ENCODE results near the gene OR51B5. TPM values are rescaled to one million over a fixed set of nuclear protein-coding genes. Genes with fewer than 3 reads are reported as not detected.

The OR51B5 gene
- total and polyA plus RNA-seq, 2 of the 13 experiments (the other 11 are each of a cell fraction or from before 2014, with no cell fraction given) = 0.16 to 0.18 TPM

DNA sequence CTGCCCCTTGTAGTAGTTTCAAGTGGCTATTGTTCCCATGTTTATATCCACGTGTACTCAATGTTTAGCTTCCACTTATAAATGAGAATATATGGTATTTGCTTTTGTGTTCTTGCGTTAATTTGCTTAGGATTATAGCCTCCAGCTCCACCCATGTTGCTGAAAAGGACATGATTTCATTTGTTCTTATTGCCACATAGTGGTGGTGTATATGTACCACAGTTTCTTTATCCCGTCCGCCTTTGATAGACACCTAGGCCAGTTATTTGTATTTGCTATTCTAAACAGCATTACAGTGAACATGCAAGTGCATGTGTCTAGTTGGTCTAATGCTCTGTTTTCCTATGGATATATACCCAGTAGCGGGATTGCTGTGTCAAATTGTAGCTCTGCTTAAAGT lies 26.0 kb downstream of the OR51B5 start:
- Histone ChIP-seq H3K36me3 (replicated peaks in 1 of 2; ENCODE audit: control insufficient read depth in 1 of 2, insufficient read depth in 2 of 2, low read length in 2 of 2) (no peaks in the 10 kb centered on the region), H4K20me1 (ENCODE audit: insufficient read depth, low read length) (no peaks in the 10 kb centered on the region), H3K4me2 (ENCODE audit: low read depth, low read length) (no peak overlapping the region), H3K9ac (ENCODE audit: insufficient read depth, low read depth, low read length) (no peak overlapping the region), H3K4me1 (ENCODE audit: insufficient read depth, low read length) (no peaks in the 10 kb centered on the region), H3K9me3 (ENCODE audit: low read length) (no peaks in the 10 kb centered on the region), H3K27ac (ENCODE audit: extremely low read length, insufficient read depth, low read length) (no peak overlapping the region), H3K4me3 (replicated peaks in 1 of 3; ENCODE audit: insufficient read depth in 1 of 3, low read depth in 2 of 3, low read length in 3 of 3) (no peak overlapping the region), H3K27me3 (ENCODE audit: control insufficient read depth in 1 of 2, insufficient read depth in 2 of 2, low read length in 2 of 2) (no peaks in the 10 kb centered on the region; a peak in 1 of 5 replicates), H2AFZ (ENCODE audit: low read length) (no peak overlapping the region), H3K79me2 (ENCODE audit: insufficient read depth, low read length) (no peaks in the 10 kb centered on the region)
- DNase-seq (ENCODE audit: low spot score) = no peak
- ChIA-PET POLR2A (no interaction called here), CTCF (ENCODE audit: low intra/inter-chr PET ratio, low total read pairs) (no interaction called here)
- WGBS (ENCODE audit: low lambda C conversion rate) = 12% methylated on average over 5 of the region's 5 CpGs
- TF ChIP-seq HOXA5 (CRISPR knock-in tag; IDR thresholded peaks at IDR 0.05) = no peak
- no peak for TF ChIP-seq SRY (CRISPR knock-in tag; IDR thresholded peaks at IDR 0.05)
- no peak for TF ChIP-seq ZSCAN9 (CRISPR knock-in tag; IDR thresholded peaks at IDR 0.05; ENCODE audit: borderline replicate concordance)
- TF ChIP-seq, protein P1, sequence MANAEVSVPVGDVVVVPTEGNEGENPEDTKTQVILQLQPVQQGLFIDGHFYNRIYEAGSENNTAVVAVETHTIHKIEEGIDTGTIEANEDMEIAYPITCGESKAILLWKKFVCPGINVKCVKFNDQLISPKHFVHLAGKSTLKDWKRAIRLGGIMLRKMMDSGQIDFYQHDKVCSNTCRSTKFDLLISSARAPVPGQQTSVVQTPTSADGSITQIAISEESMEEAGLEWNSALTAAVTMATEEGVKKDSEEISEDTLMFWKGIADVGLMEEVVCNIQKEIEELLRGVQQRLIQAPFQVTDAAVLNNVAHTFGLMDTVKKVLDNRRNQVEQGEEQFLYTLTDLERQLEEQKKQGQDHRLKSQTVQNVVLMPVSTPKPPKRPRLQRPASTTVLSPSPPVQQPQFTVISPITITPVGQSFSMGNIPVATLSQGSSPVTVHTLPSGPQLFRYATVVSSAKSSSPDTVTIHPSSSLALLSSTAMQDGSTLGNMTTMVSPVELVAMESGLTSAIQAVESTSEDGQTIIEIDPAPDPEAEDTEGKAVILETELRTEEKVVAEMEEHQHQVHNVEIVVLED (CRISPR knock-in tag; IDR thresholded peaks at IDR 0.05; ENCODE audit: borderline replicate concordance) = no peak
- TF ChIP-seq ZNF788 (CRISPR knock-in tag; IDR thresholded peaks at IDR 0.05; ENCODE audit: borderline replicate concordance) = no peak
- no peak for TF ChIP-seq MAZ (IDR thresholded peaks at IDR 0.05; ENCODE audit: borderline replicate concordance, low read depth, low read length)
- TF ChIP-seq MAZ (CRISPR knock-in tag; IDR thresholded peaks at IDR 0.05; ENCODE audit: low read depth) = no peak
- no peak for TF ChIP-seq CEBPB (IDR thresholded peaks at IDR 0.05; ENCODE audit: borderline replicate concordance, low read depth, low read length)
- TF ChIP-seq, protein P2, sequence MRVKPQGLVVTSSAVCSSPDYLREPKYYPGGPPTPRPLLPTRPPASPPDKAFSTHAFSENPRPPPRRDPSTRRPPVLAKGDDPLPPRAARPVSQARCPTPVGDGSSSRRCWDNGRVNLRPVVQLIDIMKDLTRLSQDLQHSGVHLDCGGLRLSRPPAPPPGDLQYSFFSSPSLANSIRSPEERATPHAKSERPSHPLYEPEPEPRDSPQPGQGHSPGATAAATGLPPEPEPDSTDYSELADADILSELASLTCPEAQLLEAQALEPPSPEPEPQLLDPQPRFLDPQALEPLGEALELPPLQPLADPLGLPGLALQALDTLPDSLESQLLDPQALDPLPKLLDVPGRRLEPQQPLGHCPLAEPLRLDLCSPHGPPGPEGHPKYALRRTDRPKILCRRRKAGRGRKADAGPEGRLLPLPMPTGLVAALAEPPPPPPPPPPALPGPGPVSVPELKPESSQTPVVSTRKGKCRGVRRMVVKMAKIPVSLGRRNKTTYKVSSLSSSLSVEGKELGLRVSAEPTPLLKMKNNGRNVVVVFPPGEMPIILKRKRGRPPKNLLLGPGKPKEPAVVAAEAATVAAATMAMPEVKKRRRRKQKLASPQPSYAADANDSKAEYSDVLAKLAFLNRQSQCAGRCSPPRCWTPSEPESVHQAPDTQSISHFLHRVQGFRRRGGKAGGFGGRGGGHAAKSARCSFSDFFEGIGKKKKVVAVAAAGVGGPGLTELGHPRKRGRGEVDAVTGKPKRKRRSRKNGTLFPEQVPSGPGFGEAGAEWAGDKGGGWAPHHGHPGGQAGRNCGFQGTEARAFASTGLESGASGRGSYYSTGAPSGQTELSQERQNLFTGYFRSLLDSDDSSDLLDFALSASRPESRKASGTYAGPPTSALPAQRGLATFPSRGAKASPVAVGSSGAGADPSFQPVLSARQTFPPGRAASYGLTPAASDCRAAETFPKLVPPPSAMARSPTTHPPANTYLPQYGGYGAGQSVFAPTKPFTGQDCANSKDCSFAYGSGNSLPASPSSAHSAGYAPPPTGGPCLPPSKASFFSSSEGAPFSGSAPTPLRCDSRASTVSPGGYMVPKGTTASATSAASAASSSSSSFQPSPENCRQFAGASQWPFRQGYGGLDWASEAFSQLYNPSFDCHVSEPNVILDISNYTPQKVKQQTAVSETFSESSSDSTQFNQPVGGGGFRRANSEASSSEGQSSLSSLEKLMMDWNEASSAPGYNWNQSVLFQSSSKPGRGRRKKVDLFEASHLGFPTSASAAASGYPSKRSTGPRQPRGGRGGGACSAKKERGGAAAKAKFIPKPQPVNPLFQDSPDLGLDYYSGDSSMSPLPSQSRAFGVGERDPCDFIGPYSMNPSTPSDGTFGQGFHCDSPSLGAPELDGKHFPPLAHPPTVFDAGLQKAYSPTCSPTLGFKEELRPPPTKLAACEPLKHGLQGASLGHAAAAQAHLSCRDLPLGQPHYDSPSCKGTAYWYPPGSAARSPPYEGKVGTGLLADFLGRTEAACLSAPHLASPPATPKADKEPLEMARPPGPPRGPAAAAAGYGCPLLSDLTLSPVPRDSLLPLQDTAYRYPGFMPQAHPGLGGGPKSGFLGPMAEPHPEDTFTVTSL (CRISPR knock-in tag; IDR thresholded peaks at IDR 0.05; ENCODE audit: borderline replicate concordance) = no peak
- TF ChIP-seq NR2C2 (CRISPR knock-in tag; IDR thresholded peaks at IDR 0.05; ENCODE audit: borderline replicate concordance) = no peak
- no peak for TF ChIP-seq HIVEP1 (CRISPR knock-in tag; IDR thresholded peaks at IDR 0.05)
- TF ChIP-seq SOX13 (IDR thresholded peaks at IDR 0.05) = no peak
- TF ChIP-seq SOX13 (CRISPR knock-in tag; conservative IDR thresholded peaks at IDR 0.05 in 1 of 2, IDR thresholded peaks at IDR 0.05 in 1 of 2) = no peak
- TF ChIP-seq ZNF44 (CRISPR knock-in tag; IDR thresholded peaks at IDR 0.05) = no peak
- TF ChIP-seq THAP11 (CRISPR knock-in tag; IDR thresholded peaks at IDR 0.05) = no peak
- no peak for TF ChIP-seq NFE2L1 (CRISPR knock-in tag; IDR thresholded peaks at IDR 0.05; ENCODE audit: borderline replicate concordance)
- intact Hi-C loops (cut with micrococcal nuclease; ENCODE audit: unreplicated experiment) (no loop called here), in situ Hi-C loops (cut with HindIII; ENCODE audit: extremely low pct_ligation_motif_present, low pct_unique_long_range_greater_than_20kb) (no loop called here)
- no peak for FAIRE-seq
- ATAC-seq = no peak
- no TSS peak for BruUV-seq (replicated peaks)

Measured in HepG2 (cell line).